ENCODE measurements around the gene MYH9.

MYH9 gene

DNA sequence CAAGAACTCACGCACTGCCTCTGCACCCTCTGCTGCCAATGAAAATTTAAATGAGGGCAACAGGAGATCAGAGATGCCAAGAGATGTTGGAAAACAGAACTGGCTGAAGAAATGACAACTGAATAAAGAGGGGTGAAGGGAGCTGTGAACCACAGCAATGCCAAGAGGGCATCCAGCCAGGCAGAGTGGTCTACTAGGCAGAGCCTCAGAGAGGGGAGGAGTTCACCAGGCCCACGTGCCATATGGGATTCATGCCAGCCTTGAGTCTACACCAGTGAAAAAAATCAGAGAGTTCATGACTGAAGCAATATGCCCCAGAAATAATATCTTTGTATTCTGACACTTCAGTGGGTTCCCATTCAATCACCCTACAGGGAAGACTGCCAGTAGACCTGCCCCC is 152.8 kb downstream of the MYH9 start:
- Histone ChIP-seq H3K4me2 (ENCODE audit: low read length) (no peak overlapping the region), H3K9ac (ENCODE audit: low read length) (no peak overlapping the region), H3F3A (ENCODE audit: insufficient read depth, low read length) (no peaks in the 10 kb centered on the region), H3K27ac (ENCODE audit: low read depth, low read length, poor library complexity, severe bottlenecking) (no peak overlapping the region), H3K4me1 (ENCODE audit: insufficient read depth, low read length, severe bottlenecking) (peaks cover 33% of the 10 kb centered on the region), H3K9me2 (ENCODE audit: low read depth, low read length) (no peaks in the 10 kb centered on the region), H3K9me3 (ENCODE audit: low read length) (no peaks in the 10 kb centered on the region), H3K4me3 (ENCODE audit: low read depth, low read length, poor library complexity, severe bottlenecking) (no peak overlapping the region), H2AFZ (ENCODE audit: low read length) (no peak overlapping the region), H3K36me3 (ENCODE audit: insufficient read depth, low read length) (peaks cover 55% of the 10 kb centered on the region), H4K20me1 (ENCODE audit: insufficient read depth, low read length) (no peaks in the 10 kb centered on the region), H3K27me3 (ENCODE audit: insufficient read depth, low read length) (no peaks in the 10 kb centered on the region), H3K79me2 (ENCODE audit: insufficient read depth, low read length) (peaks cover 12% of the 10 kb centered on the region; the same call in 1 of the 2 replicates)
- TF ChIP-seq, protein P1, sequence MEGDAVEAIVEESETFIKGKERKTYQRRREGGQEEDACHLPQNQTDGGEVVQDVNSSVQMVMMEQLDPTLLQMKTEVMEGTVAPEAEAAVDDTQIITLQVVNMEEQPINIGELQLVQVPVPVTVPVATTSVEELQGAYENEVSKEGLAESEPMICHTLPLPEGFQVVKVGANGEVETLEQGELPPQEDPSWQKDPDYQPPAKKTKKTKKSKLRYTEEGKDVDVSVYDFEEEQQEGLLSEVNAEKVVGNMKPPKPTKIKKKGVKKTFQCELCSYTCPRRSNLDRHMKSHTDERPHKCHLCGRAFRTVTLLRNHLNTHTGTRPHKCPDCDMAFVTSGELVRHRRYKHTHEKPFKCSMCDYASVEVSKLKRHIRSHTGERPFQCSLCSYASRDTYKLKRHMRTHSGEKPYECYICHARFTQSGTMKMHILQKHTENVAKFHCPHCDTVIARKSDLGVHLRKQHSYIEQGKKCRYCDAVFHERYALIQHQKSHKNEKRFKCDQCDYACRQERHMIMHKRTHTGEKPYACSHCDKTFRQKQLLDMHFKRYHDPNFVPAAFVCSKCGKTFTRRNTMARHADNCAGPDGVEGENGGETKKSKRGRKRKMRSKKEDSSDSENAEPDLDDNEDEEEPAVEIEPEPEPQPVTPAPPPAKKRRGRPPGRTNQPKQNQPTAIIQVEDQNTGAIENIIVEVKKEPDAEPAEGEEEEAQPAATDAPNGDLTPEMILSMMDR (IDR thresholded peaks at IDR 0.05; ENCODE audit: low read length), result no peak
- TF ChIP-seq EZH2 (IDR thresholded peaks at IDR 0.05; ENCODE audit: borderline replicate concordance, low read length), result no peak

DNA sequence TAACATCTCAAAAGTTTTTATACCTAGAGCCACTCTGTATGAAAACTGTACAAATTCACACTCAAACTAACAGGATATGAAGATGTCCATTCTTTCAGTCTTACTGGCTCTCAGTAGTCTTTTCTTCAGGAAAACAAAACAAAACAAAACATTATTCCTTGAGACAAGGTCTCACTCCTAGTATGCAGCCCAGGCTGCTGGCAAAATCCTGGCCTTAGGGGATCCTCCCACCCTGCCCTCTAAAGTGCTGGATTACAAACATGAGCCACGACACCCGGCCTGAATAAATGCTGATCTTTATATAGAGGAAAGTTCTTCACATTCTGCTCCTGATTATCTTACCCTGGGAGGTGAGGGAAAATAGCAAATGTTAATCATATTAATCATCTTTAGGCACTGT is 153.6 kb downstream of the MYH9 start:
- H3K4me2 ChIP-seq (ENCODE audit: low read length), result no peak overlapping the region
- no peak overlapping the region for H3K27ac ChIP-seq (ENCODE audit: low read depth, low read length, poor library complexity, severe bottlenecking)
- peaks cover 55% of the 10 kb centered on the region for H3K36me3 ChIP-seq (ENCODE audit: insufficient read depth, low read length)

DNA sequence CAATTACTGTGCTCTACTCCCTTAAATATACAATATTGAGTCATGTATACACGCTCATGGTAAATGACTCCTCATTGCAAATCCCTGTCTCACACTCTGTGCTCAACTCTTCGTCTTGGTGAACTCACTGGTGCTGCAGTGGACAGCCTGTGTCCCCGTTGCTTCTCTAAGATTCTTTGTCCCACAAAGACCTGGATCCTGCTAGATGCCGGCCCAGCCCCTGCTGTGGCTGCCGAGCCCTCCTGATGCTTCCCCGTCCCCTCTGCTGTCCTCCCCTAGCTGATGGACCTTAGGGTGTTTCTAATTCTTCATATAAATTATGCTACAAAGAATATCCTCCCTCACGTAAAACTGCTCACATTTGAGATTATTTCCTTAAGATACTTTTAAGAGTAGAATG is 154.0 kb downstream of the MYH9 start:
- Histone ChIP-seq H3K9me2 (ENCODE audit: low read depth, low read length) (no peaks in the 10 kb centered on the region), H3K79me2 (ENCODE audit: insufficient read depth, low read length) (peaks cover 7% of the 10 kb centered on the region; the same call in 1 of the 2 replicates), H3K27me3 (ENCODE audit: insufficient read depth, low read length) (no peaks in the 10 kb centered on the region), H3K9ac (ENCODE audit: low read length) (no peak overlapping the region), H3F3A (ENCODE audit: insufficient read depth, low read length) (no peaks in the 10 kb centered on the region), H3K36me3 (ENCODE audit: insufficient read depth, low read length) (peaks cover 55% of the 10 kb centered on the region), H3K4me3 (ENCODE audit: low read depth, low read length, poor library complexity, severe bottlenecking) (no peak overlapping the region), H3K4me1 (ENCODE audit: insufficient read depth, low read length, severe bottlenecking) (peaks cover 27% of the 10 kb centered on the region), H3K9me3 (ENCODE audit: low read length) (no peaks in the 10 kb centered on the region), H3K4me2 (ENCODE audit: low read length) (no peak overlapping the region), H3K27ac (ENCODE audit: low read depth, low read length, poor library complexity, severe bottlenecking) (no peak overlapping the region), H4K20me1 (ENCODE audit: insufficient read depth, low read length) (no peaks in the 10 kb centered on the region), H2AFZ (ENCODE audit: low read length) (no peak overlapping the region)
- TF ChIP-seq, protein P1 (IDR thresholded peaks at IDR 0.05; ENCODE audit: low read length), result no peak
- no peak for TF ChIP-seq EZH2 (IDR thresholded peaks at IDR 0.05; ENCODE audit: borderline replicate concordance, low read length)

More for the DNA sequence above, 153.6 kb downstream of the MYH9 start:
- Histone ChIP-seq H2AFZ (ENCODE audit: low read length) (no peak overlapping the region), H3K79me2 (ENCODE audit: insufficient read depth, low read length) (peaks cover 12% of the 10 kb centered on the region; the same call in 1 of the 2 replicates), H3K9me2 (ENCODE audit: low read depth, low read length) (no peaks in the 10 kb centered on the region), H3K4me1 (ENCODE audit: insufficient read depth, low read length, severe bottlenecking) (peaks cover 28% of the 10 kb centered on the region), H3K9ac (ENCODE audit: low read length) (no peak overlapping the region), H4K20me1 (ENCODE audit: insufficient read depth, low read length) (no peaks in the 10 kb centered on the region), H3K9me3 (ENCODE audit: low read length) (no peaks in the 10 kb centered on the region), H3K4me3 (ENCODE audit: low read depth, low read length, poor library complexity, severe bottlenecking) (no peak overlapping the region), H3F3A (ENCODE audit: insufficient read depth, low read length) (no peaks in the 10 kb centered on the region), H3K27me3 (ENCODE audit: insufficient read depth, low read length) (no peaks in the 10 kb centered on the region)
- TF ChIP-seq, protein P1 (IDR thresholded peaks at IDR 0.05; ENCODE audit: low read length), result no peak
- TF ChIP-seq EZH2 (IDR thresholded peaks at IDR 0.05; ENCODE audit: borderline replicate concordance, low read length), result no peak

Data from OCI-LY1 (cell line).